Activated CD4-positive, alpha-beta T cell treated with anti-CD3 and anti-CD28 coated beads for 4 hours (primary cell): ENCODE results near the gene MYO7B.

Experiments
- DNase-seq, 2 donors: peaks; one replicate each; pipeline ENCODE4 v3.0.0-alpha.2; 2020

The MYO7B gene

DNA sequence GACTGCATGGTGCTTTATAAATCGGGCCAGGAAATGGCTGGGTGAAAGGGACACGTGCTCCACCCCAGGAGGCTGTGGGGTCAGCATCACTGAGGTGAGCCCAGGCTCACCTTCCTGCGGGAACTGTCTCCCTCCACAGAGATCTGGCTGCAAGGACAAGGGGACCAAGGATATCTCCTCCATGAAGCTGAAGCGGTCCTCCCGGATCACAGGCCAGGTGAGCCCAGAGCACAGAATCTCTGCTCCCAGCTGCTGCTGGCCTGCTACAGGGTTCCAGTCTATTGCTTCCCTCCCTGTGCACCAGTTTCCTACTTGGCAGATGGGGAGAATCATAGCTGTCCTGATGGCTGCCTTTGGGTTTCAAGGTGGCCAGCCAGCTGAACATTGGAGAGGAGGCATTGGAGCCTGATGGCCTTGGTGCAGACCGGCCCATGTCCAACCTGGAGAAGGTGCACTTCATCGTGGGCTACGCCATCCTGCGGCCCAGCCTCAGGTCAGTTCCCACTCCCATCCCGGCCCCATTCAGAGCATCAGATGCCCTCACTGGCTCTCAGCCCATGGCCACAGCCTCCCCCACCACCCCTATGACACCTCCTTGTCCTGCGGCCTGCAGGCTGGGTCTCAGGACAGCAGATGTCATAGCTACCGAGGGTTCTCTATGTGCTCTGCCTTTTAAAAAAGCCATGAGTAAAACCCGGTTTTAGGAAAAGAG, 76.8 kb downstream of the MYO7B start:
- DNase-seq, result no peak

- no peak for DNase-seq
These were observed 78.8 kb downstream of the MYO7B start for GRCh38 chr2:127614246-127614645.

DNA sequence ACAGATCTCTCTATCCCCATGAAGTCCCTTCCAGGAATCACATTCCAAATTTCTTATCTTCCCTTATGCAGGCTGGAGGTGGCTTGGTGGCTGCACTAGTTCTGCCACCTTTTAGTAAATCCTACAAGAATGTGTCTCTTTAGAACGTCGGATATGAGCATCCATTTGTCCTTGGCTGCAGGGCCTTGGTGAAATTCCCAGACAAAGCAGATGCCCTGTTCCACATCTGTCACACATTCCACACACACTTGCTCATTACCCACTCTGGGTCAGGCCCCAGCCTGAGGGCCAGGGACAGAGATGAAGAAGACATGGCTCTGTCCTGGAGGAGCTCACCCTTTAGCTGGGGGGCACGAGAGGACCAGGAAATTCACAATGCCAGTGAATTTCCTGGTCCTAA, 79.2 kb downstream of the MYO7B start:
- DNase-seq, result no peak

DNA sequence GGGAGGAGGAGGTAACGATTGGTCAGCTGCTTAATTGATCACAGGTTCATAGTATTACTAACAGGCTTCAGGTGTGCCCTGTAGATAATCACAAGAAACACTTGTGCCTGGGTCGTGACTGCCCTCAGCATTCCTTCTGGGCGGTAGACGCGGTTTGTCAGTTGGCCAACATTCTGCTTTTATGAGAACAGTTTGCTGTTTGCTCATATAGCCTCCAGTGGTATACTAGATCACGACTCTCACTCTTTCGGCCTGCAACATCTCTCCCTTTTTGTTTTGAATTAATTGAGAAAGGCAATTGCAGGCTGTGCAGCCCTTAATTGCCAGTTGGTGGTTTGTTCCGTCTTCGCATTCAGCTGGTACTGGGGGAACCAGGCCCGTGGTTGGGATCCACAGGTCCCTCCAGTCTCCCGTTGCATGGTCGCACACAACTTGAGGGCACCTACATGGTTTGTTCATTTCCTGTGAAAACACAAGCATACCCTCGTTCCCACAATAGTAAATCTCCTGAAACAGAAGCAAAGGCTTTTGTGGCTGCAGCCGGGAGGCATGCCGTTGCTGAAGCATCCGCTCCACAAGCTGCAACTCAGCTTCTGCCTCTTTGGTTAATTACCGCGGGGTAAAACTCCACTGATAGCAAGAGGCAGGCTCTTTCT, 80.2 kb downstream of the MYO7B start:
- no peak for DNase-seq

GRCh38 chr2:127618551-127619202, 83.2 kb downstream of the MYO7B start:
- DNase-seq, result no peak

- no peak for DNase-seq
These were observed 83.7 kb downstream of the MYO7B start for GRCh38 chr2:127619203-127619590.

- no peak for DNase-seq
These were observed 84.6 kb downstream of the MYO7B start for GRCh38 chr2:127619877-127620705.

- no peak for DNase-seq
These were observed 85.4 kb downstream of the MYO7B start for GRCh38 chr2:127620866-127621265.

DNA sequence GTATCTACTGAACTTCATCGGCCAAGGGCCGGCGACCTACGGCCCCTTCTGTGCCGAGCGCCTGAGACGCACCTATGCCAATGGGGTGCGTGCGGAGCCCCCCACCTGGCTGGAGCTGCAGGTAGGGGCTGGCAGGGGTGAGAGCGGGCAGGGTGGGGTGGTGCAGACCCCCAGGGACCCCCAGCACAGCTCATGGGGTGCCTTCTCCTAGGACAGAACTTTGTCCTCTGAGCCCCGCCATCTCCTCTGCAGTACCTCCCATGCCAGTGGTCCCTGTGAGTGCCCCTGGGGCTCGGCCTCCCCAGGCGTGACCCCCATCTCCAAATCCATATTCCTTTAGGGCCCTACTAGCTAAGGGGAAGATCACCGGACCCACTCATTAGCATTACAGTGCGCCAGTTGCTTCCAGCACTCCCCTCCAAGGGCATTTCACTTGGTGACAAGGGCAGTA, 86.5 kb downstream of the MYO7B start:
- DNase-seq, result no peak

GRCh38 chr2:127622561-127623387, 87.3 kb downstream of the MYO7B start:
- DNase-seq, result no peak

- DNase-seq, result no peak
These were observed 88.2 kb downstream of the MYO7B start for GRCh38 chr2:127623388-127624319.

GRCh38 chr2:127624320-127624755, 88.9 kb downstream of the MYO7B start:
- no peak for DNase-seq

- no peak for DNase-seq
These were observed 89.5 kb downstream of the MYO7B start for GRCh38 chr2:127624756-127625571.

- DNase-seq, result no peak
These were observed 90.1 kb downstream of the MYO7B start for GRCh38 chr2:127625572-127625951.

DNA sequence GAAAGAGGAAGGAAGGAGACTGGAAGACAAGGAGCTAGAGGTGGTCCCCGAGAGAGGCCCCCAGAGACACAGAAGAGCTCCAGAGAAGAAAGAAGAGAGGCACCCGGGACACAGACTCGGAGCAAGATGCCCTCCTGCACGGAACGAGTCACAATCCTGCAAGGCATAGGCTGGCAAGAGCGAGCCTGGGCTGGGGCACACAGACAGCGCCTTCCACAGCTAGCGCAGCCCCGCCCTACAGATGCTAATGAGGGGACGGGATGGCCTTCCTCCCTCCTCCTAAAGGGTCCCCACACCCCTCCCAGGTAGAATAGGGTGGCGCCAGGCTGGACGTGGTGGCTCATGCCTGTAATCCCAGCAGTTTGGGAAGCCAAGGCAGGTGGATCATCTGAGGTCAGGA, 90.7 kb downstream of the MYO7B start:
- DNase-seq, result no peak

DNA sequence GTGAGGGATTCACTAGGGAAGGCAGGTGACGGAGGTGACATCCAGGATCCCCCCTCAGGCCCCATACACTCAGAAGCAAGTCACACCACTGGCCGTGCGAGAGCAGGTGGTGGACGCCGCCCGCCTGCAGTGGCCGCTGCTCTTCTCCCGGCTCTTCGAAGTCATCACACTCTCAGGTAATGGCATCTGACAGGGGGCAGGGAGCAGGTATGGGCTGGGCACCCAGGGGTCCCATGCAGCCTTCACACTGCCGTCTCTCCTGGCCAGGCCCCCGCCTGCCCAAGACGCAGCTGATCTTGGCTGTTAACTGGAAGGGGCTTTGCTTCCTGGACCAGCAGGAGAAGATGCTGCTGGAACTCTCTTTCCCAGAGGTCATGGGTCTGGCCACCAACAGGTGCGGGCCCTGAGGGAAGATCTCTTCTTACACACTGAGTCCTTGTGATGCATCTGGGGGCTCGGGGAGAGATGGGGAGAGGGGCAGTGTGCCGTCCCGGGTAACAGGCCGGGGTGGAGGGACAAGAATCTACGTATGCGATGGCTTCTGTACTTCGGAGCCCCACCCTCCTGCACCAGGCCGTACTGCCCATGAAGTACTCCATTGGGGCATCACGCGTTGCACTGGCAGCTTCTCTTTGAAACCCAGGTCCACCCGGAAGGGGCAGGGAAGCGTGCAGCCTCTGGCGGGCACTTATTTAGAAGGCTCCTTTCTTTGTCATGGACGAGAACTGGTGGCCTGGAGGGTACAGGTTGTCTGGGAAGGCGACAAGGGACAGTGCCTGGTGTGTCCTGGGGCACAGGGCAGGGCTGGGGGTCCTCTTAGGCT, 91.6 kb downstream of the MYO7B start:
- DNase-seq, result no peak

DNA sequence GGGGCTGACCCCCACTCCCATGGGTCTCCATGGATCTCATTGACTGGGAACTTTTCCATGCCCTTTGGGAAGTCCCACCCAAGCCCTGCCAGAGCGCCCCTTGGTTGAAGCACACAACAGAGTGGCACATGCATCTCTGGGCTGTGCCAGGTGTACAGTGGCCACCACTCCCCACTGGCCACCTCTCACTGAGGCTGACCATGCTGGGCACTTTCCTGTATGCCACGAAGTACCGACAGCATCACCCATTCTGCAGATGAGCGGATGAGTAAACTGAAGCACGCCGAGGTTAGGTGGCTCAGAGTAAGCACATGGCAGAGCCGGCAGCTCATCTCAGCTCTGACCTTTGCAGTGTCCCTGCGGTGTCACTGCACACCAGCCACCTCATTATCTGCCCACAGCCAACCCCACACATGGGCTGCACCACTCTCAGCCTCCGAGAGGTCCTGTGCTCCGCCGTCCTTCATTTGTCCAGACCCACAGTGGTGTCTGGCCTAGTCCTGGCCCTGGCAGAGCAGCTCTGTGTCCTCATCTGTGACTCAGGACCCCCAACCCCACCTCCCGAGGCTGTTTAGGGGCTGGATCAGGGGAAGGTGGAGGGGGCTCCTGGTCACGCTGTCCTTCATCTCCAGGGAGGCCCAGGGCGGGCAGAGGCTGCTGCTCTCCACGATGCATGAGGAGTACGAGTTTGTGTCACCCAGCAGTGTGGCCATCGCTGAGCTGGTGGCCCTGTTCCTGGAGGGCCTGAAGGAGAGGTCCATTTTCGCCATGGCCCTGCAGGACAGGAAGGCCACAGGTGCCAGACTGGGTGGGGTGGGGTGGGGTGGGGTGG, 92.5 kb downstream of the MYO7B start:
- DNase-seq, result no peak
